LNCAP (cell line): Measurements from ENCODE around the gene ZNF106.

Experiments
- CTCF ChIP-seq: fragments of 450-650 bp; IDR thresholded peaks from 2 replicates; pipeline ENCODE4 v1.5.1; 2017; ENCODE audit warnings: mild to moderate bottlenecking

ZNF106 gene

GRCh38 chr15:42373936-42374335 is 117.0 kb downstream of the ZNF106 start:
- no peak for TF ChIP-seq CTCF

GRCh38 chr15:42373274-42373673 is 117.7 kb downstream of the ZNF106 start:
- TF ChIP-seq CTCF, result no peak

GRCh38 chr15:42371096-42371495 is 119.8 kb downstream of the ZNF106 start:
- peak; percentile 27; the same call in 1 of the 2 replicates for TF ChIP-seq CTCF

- TF ChIP-seq CTCF, result no peak
These were observed 122.8 kb downstream of the ZNF106 start for GRCh38 chr15:42368096-42368495.

- no peak for TF ChIP-seq CTCF
These were observed 123.9 kb downstream of the ZNF106 start for GRCh38 chr15:42367041-42367440.

GRCh38 chr15:42365921-42366550 is 124.9 kb downstream of the ZNF106 start:
- TF ChIP-seq CTCF, result no peak

GRCh38 chr15:42364529-42364928 is 126.4 kb downstream of the ZNF106 start:
- no peak for TF ChIP-seq CTCF

- no peak for TF ChIP-seq CTCF
These were observed 127.0 kb downstream of the ZNF106 start for GRCh38 chr15:42363942-42364341.
